ENCODE measurements around the gene SKAP1.

Gene SKAP1

GRCh38 chr17:48445248-48445620, 15.2 kb upstream of the SKAP1 start:
- H3K9me3 ChIP-seq (replicated peaks; ENCODE audit: insufficient read depth, low read length), result no peaks in the 10 kb centered on the region
- H3F3A ChIP-seq (ENCODE audit: insufficient read depth, low read length), result peaks cover 25% of the 10 kb centered on the region
- H2AFZ ChIP-seq (ENCODE audit: low read length), result no peak overlapping the region
- TF ChIP-seq CTCF (IDR thresholded peaks at IDR 0.05; ENCODE audit: low read length) (no peak), EZH2phosphoT487 (IDR thresholded peaks at IDR 0.05; ENCODE audit: low read length) (no peak), EZH2 (optimal IDR thresholded peaks at IDR 0.05; ENCODE audit: low read depth, low read length) (no peak)
- no peak overlapping the region for H3K4me2 ChIP-seq (ENCODE audit: low read depth, low read length)
- H3K4me1 ChIP-seq (ENCODE audit: low read length), result peaks cover 29% of the 10 kb centered on the region
- H3K27me3 ChIP-seq (replicated peaks; ENCODE audit: insufficient read depth, low read length), result no peaks in the 10 kb centered on the region
- H3K9ac ChIP-seq (ENCODE audit: low read length), result no peak overlapping the region
- H3K4me3 ChIP-seq (ENCODE audit: low read length), result no peak overlapping the region
- no peak overlapping the region for H3K27ac ChIP-seq (ENCODE audit: low read length)
- no peaks in the 10 kb centered on the region for H3K79me2 ChIP-seq (ENCODE audit: low read length)
- no peak for DNase-seq
- H3K9me2 ChIP-seq (replicated peaks; ENCODE audit: insufficient read depth, low read length), result no peaks in the 10 kb centered on the region
- no peaks in the 10 kb centered on the region for H4K20me1 ChIP-seq (ENCODE audit: insufficient read depth, low read length)
- no peaks in the 10 kb centered on the region for H3K36me3 ChIP-seq (replicated peaks; ENCODE audit: insufficient read depth, low read length)

GRCh38 chr17:48444516-48445247, 14.7 kb upstream of the SKAP1 start:
- Histone ChIP-seq H3K9me3 (replicated peaks; ENCODE audit: insufficient read depth, low read length) (no peaks in the 10 kb centered on the region), H3K27ac (ENCODE audit: low read length) (no peak overlapping the region), H3K4me3 (ENCODE audit: low read length) (no peak overlapping the region), H2AFZ (ENCODE audit: low read length) (no peak overlapping the region), H3K4me1 (ENCODE audit: low read length) (peaks cover 35% of the 10 kb centered on the region), H3K79me2 (ENCODE audit: low read length) (no peaks in the 10 kb centered on the region), H3F3A (ENCODE audit: insufficient read depth, low read length) (peaks cover 30% of the 10 kb centered on the region), H3K9ac (ENCODE audit: low read length) (no peak overlapping the region), H3K27me3 (replicated peaks; ENCODE audit: insufficient read depth, low read length) (no peaks in the 10 kb centered on the region), H4K20me1 (ENCODE audit: insufficient read depth, low read length) (no peaks in the 10 kb centered on the region), H3K9me2 (replicated peaks; ENCODE audit: insufficient read depth, low read length) (no peaks in the 10 kb centered on the region), H3K36me3 (replicated peaks; ENCODE audit: insufficient read depth, low read length) (no peaks in the 10 kb centered on the region), H3K4me2 (ENCODE audit: low read depth, low read length) (no peak overlapping the region)
- TF ChIP-seq CTCF (IDR thresholded peaks at IDR 0.05; ENCODE audit: low read length) (no peak), EZH2 (optimal IDR thresholded peaks at IDR 0.05; ENCODE audit: low read depth, low read length) (no peak), EZH2phosphoT487 (IDR thresholded peaks at IDR 0.05; ENCODE audit: low read length) (no peak)
- peak; percentile 4 for DNase-seq

GRCh38 chr17:48443712-48444111, 13.7 kb upstream of the SKAP1 start:
- Histone ChIP-seq H3K79me2 (ENCODE audit: low read length) (no peaks in the 10 kb centered on the region), H3K9me3 (replicated peaks; ENCODE audit: insufficient read depth, low read length) (no peaks in the 10 kb centered on the region), H3K9ac (ENCODE audit: low read length) (no peak overlapping the region), H2AFZ (ENCODE audit: low read length) (no peak overlapping the region), H3K36me3 (replicated peaks; ENCODE audit: insufficient read depth, low read length) (no peaks in the 10 kb centered on the region), H3K9me2 (replicated peaks; ENCODE audit: insufficient read depth, low read length) (no peaks in the 10 kb centered on the region), H3K27me3 (replicated peaks; ENCODE audit: insufficient read depth, low read length) (no peaks in the 10 kb centered on the region), H3F3A (ENCODE audit: insufficient read depth, low read length) (peaks cover 36% of the 10 kb centered on the region), H3K4me3 (ENCODE audit: low read length) (no peak overlapping the region), H3K4me1 (ENCODE audit: low read length) (peaks cover 44% of the 10 kb centered on the region), H3K4me2 (ENCODE audit: low read depth, low read length) (no peak overlapping the region), H3K27ac (ENCODE audit: low read length) (no peak overlapping the region), H4K20me1 (ENCODE audit: insufficient read depth, low read length) (no peaks in the 10 kb centered on the region)
- no peak for DNase-seq
- TF ChIP-seq EZH2phosphoT487 (IDR thresholded peaks at IDR 0.05; ENCODE audit: low read length) (no peak), EZH2 (optimal IDR thresholded peaks at IDR 0.05; ENCODE audit: low read depth, low read length) (no peak), CTCF (IDR thresholded peaks at IDR 0.05; ENCODE audit: low read length) (no peak)
